Right lobe of liver (tissue), 4 donors: ENCODE results near the gene ZMYM4.

Experiments
- CTCF ChIP-seq, 4 donors: fragments of 200-600 bp in 3 of 4; fragments of 450-650 bp in 1 of 4; IDR thresholded peaks; one replicate each; pipeline versions ENCODE4 v1.5.1 to v1.8.0; 2016 to 2022; ENCODE audit warnings: antibody characterized with exemption in 4 of 4, mild to moderate bottlenecking in 2 of 4
- POLR2A ChIP-seq: fragments of 450-650 bp; IDR thresholded peaks from one replicate; pipeline ENCODE4 v1.6.1; 2017; ENCODE audit warnings: antibody characterized with exemption, mild to moderate bottlenecking
- donor health status: DM: no; HTN: no; CAD: no.
- donor health status: DM: no; HTN: no; CAD: no.
- donor health status: DM: no; HTN: yes; CAD: no.

- TF ChIP-seq CTCF (IDR thresholded peaks at IDR 0.05) (no peak), POLR2A (no peak)
Measured at GRCh38 chr1:35377555-35377954, 109.0 kb downstream of the ZMYM4 start.
